HEK293 (cell line): ENCODE data around the gene S100A13.

ENCODE experiments used
- CTCF ChIA-PET: fragments of 350-600 bp; formaldehyde crosslinking; extraction: SDS; loops from one replicate; lab custom pipeline; 2021; ENCODE audit warnings: antibody characterized with exemption; lab: Yijun Ruan, JAX
- POLR2A ChIA-PET: fragments of 300-600 bp; formaldehyde crosslinking; extraction: SDS; loops from one replicate; lab custom pipeline; 2020; ENCODE audit warnings: antibody characterized with exemption, inconsistent platforms; lab: Yijun Ruan, JAX
- H3K27ac ChIP-seq: fragments of 200-500 bp; sonication (Bioruptor generic); 2 replicates; pipeline ENCODE4 v1.5.1; 2014; ENCODE audit warnings: low read depth, low read length, control low read depth, inconsistent platforms; ENCODE audit errors: extremely low read depth
- H3K36me3 ChIP-seq, 2 experiments: fragments of 200-500 bp in 1 of 2; sonication (Bioruptor generic) in 1 of 2; 1 replicate in 1 of 2; 2 replicates in 1 of 2; pipeline ENCODE4 v1.5.1; 2014 to 2017; ENCODE audit warnings: inconsistent platforms in 2 of 2, low read length in 2 of 2; ENCODE audit not compliant: control insufficient read depth in 2 of 2, insufficient read depth in 1 of 2
- H3K4me1 ChIP-seq: fragments of 200-500 bp; sonication (Bioruptor generic); 2 replicates; pipeline ENCODE4 v1.5.1; 2014; ENCODE audit warnings: mild to moderate bottlenecking, low read length, inconsistent platforms; ENCODE audit not compliant: control insufficient read depth, insufficient read depth
- H3K4me3 ChIP-seq: 2 replicates; pipeline ENCODE4 v1.5.1; 2011; ENCODE audit warnings: low read depth, mild to moderate bottlenecking, control low read depth, low read length, moderate library complexity
- H3K9me3 ChIP-seq: fragments of 200-500 bp; sonication (Bioruptor generic); 2 replicates; pipeline ENCODE4 v1.5.1; 2014; ENCODE audit warnings: low read depth, low read length, inconsistent platforms; ENCODE audit not compliant: control insufficient read depth, insufficient read depth
- CTCF ChIP-seq: fragments of 450-650 bp; formaldehyde crosslinking; IDR thresholded peaks from 2 replicates; pipeline ENCODE4 v1.5.1; 2016; ENCODE audit warnings: missing biosample characterization, missing genetic modification characterization
- GLIS1 ChIP-seq: fragments of 450-650 bp; formaldehyde crosslinking; IDR thresholded peaks from 2 replicates; pipeline ENCODE4 v1.5.1; 2016; ENCODE audit warnings: missing biosample characterization, missing genetic modification characterization
- HOXA7 ChIP-seq: sonication (generic); formaldehyde crosslinking; IDR thresholded peaks from 2 replicates; pipeline ENCODE4 v1.8.1; 2022; ENCODE audit warnings: missing genetic modification reagents, borderline replicate concordance
- TSHZ1 ChIP-seq: fragments of 450-650 bp; formaldehyde crosslinking; IDR thresholded peaks from 2 replicates; pipeline ENCODE4 v1.5.1; 2016; ENCODE audit warnings: missing biosample characterization, missing genetic modification characterization, borderline replicate concordance
- ZFHX2 ChIP-seq: fragments of 450-650 bp; formaldehyde crosslinking; conservative IDR thresholded peaks from 2 replicates; pipeline ENCODE4 v1.5.1; 2016; ENCODE audit warnings: missing biosample characterization, missing genetic modification characterization
- ZNF138 ChIP-seq: fragments of 450-650 bp; formaldehyde crosslinking; IDR thresholded peaks from 2 replicates; pipeline ENCODE4 v1.5.1; 2016; ENCODE audit warnings: missing biosample characterization, missing genetic modification characterization, borderline replicate concordance
- ZNF19 ChIP-seq: fragments of 450-650 bp; formaldehyde crosslinking; IDR thresholded peaks from 2 replicates; pipeline ENCODE4; 2016; ENCODE audit warnings: missing biosample characterization, missing genetic modification characterization, low read depth
- ZNF324 ChIP-seq: fragments of 450-650 bp; formaldehyde crosslinking; IDR thresholded peaks from 2 replicates; pipeline ENCODE4 v1.5.1; 2016; ENCODE audit warnings: missing biosample characterization, missing genetic modification characterization
- ZNF335 ChIP-seq: fragments of 450-650 bp; formaldehyde crosslinking; conservative IDR thresholded peaks from 2 replicates; pipeline ENCODE4 v1.5.1; 2016; ENCODE audit warnings: missing biosample characterization, missing genetic modification characterization
- ZNF341 ChIP-seq: fragments of 450-650 bp; formaldehyde crosslinking; IDR thresholded peaks from 2 replicates; pipeline ENCODE4; 2016; ENCODE audit warnings: low read depth, missing biosample characterization, missing genetic modification characterization
- ZNF391 ChIP-seq: fragments of 450-650 bp; formaldehyde crosslinking; IDR thresholded peaks from 2 replicates; pipeline ENCODE4 v1.5.1; 2016; ENCODE audit warnings: low read depth, missing biosample characterization, missing genetic modification characterization, borderline replicate concordance
- ZNF423 ChIP-seq: fragments of 450-650 bp; formaldehyde crosslinking; IDR thresholded peaks from 2 replicates; pipeline ENCODE4 v1.5.1; 2016; ENCODE audit warnings: missing biosample characterization, missing genetic modification characterization
- ZNF560 ChIP-seq: fragments of 450-650 bp; formaldehyde crosslinking; IDR thresholded peaks from 2 replicates; pipeline ENCODE4 v1.5.1; 2017; ENCODE audit warnings: missing biosample characterization, missing genetic modification characterization, borderline replicate concordance
- ZNF623 ChIP-seq: fragments of 450-650 bp; formaldehyde crosslinking; IDR thresholded peaks from 2 replicates; pipeline ENCODE4 v1.5.1; 2016; ENCODE audit warnings: missing biosample characterization, missing genetic modification characterization
- ZNF626 ChIP-seq: fragments of 450-650 bp; sonication (Bioruptor Pico); formaldehyde crosslinking; IDR thresholded peaks from 2 replicates; pipeline ENCODE4 v1.5.1; 2018; ENCODE audit warnings: missing biosample characterization, missing genetic modification characterization, inconsistent platforms
- ZNF654 ChIP-seq: fragments of 450-650 bp; formaldehyde crosslinking; IDR thresholded peaks from 2 replicates; pipeline ENCODE4 v1.5.1; 2016; ENCODE audit warnings: low read depth, missing biosample characterization, missing genetic modification characterization
- ZNF670 ChIP-seq: fragments of 450-650 bp; formaldehyde crosslinking; IDR thresholded peaks from 2 replicates; pipeline ENCODE4 v1.5.1; 2016; ENCODE audit warnings: missing biosample characterization, missing genetic modification characterization, low read depth
- ZNF76 ChIP-seq: fragments of 450-650 bp; formaldehyde crosslinking; IDR thresholded peaks from 2 replicates; pipeline ENCODE4; 2016; ENCODE audit warnings: low read depth, missing biosample characterization, missing genetic modification characterization, borderline replicate concordance
- ZNF785 ChIP-seq: fragments of 450-650 bp; formaldehyde crosslinking; IDR thresholded peaks from 2 replicates; pipeline ENCODE4 v1.5.1; 2016; ENCODE audit warnings: missing biosample characterization, missing genetic modification characterization
- ZNF830 ChIP-seq: fragments of 450-650 bp; IDR thresholded peaks from 2 replicates; pipeline ENCODE4 v1.5.0; 2018; ENCODE audit warnings: missing biosample characterization, missing genetic modification characterization, low read depth, mild to moderate bottlenecking, moderate library complexity
- ZSCAN16 ChIP-seq: fragments of 450-650 bp; formaldehyde crosslinking; IDR thresholded peaks from 2 replicates; pipeline ENCODE4 v1.5.1; 2016; ENCODE audit warnings: missing biosample characterization, missing genetic modification characterization
- ZSCAN23 ChIP-seq: fragments of 450-650 bp; formaldehyde crosslinking; IDR thresholded peaks from 2 replicates; pipeline ENCODE4 v1.5.1; 2016; ENCODE audit warnings: missing biosample characterization, missing genetic modification characterization

S100A13 gene

DNA sequence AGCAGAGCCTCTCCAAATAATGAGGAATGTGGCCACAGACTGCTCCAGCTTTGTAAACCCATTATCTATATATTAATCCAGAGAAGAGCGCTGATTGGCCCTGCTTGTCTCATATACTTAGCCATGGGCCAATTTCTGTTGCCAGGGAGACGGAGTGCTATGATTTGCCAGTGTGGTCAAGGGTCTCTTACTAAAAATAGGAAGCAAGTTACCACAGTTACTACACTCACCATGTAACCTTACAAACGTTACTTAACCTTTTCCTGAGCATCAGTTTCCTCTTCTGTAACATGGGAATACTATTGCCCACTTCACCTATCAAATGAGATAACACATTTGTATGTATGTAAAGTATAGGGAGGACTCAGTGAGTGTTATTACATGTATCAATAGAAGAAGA lies 54.0 kb downstream of the S100A13 start:
- ChIA-PET CTCF (interaction anchor here (0.6 to 6.3 kb wide), 14 partner anchors 8 to 218 kb away, joined by 3 to 148 read pairs (median 5); partner anchors contain the start of genes CHTOP, S100A1 and S100A13), POLR2A (interaction anchor here (2.3 to 3.4 kb wide), 2 partner anchors 54 to 61 kb away, joined by 12 to 16 read pairs; partner anchors contain the start of genes CHTOP and S100A13)
- TF ChIP-seq ZNF76 (tag by site-specific recombination) = no peak
- no peak for TF ChIP-seq ZNF623 (tag by site-specific recombination)
- TF ChIP-seq ZSCAN16 = no peak
- no peak for TF ChIP-seq ZNF341
- TF ChIP-seq TSHZ1 = no peak
- no peak for TF ChIP-seq HOXA7 (CRISPR knock-in tag)
- no peak for TF ChIP-seq ZNF670 (tag by site-specific recombination)
- TF ChIP-seq ZNF324 (tag by site-specific recombination) = no peak
- TF ChIP-seq ZNF335 (tag by site-specific recombination) = no peak
- no peak for TF ChIP-seq GLIS1 (tag by site-specific recombination)
- no peak for TF ChIP-seq ZNF560
- TF ChIP-seq ZNF19 (tag by site-specific recombination) = no peak
- TF ChIP-seq ZNF830 (tag by site-specific recombination) = no peak
- no peak for TF ChIP-seq ZNF138 (tag by site-specific recombination)
- no peak for TF ChIP-seq ZNF626 (tag by site-specific recombination)
- no peak for TF ChIP-seq ZSCAN23
- TF ChIP-seq ZNF423 (tag by site-specific recombination) = no peak
- no peak for TF ChIP-seq ZNF785
- no peaks in the 10 kb centered on the region for H3K9me3 ChIP-seq
- no peaks in the 10 kb centered on the region for H3K4me1 ChIP-seq
- H3K4me3 ChIP-seq = no peak overlapping the region
- H3K27ac ChIP-seq = no peak overlapping the region
- H3K36me3 ChIP-seq = no peaks in the 10 kb centered on the region

DNA sequence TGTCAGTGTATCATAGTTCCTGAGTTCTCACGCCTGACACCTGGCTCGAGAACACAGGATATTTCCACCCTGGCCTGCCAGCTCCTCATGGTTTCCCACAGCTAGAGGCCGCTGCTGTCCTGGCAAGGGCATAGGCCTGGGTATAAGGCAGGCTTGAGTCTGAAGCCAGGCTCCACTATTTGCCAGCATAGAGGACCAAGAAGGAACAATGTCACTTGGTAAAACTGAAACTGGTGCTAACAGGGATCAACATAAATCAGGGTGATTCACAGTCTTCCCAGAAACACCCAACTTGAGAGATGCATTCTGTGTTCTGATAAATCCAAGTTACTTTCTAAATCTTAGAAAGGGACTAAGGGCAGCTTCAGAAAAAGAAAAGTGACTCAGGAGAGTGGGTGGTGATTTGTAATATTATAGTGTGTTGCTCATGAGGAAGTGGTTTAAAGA lies 54.7 kb downstream of the S100A13 start:
- H3K4me1 ChIP-seq = no peaks in the 10 kb centered on the region
- ChIA-PET POLR2A (interaction anchor here (0.6 to 3.4 kb wide), 5 partner anchors 48 to 418 kb away, joined by 3 to 16 read pairs (median 6); partner anchors contain the start of genes CHTOP and S100A13), CTCF (interaction anchor here (0.5 to 6.3 kb wide), 23 partner anchors 9 to 217 kb away, joined by 3 to 148 read pairs (median 4); partner anchors contain the start of genes CHTOP, S100A1, S100A13 and S100A6)
- TF ChIP-seq ZNF654 (tag by site-specific recombination) (peak; percentile 42), ZFHX2 (0 out of 2 replicates have a peak, but pooled peaks have one; percentile 17), ZNF391 (tag by site-specific recombination) (no peak), ZNF335 (tag by site-specific recombination) (peak; percentile 35; the same call in 1 of the 2 replicates), CTCF (tag by site-specific recombination) (peak; percentile 69; the same call in 1 of the 2 replicates)
- H3K27ac ChIP-seq = no peak overlapping the region
- no peak overlapping the region for H3K4me3 ChIP-seq
- H3K9me3 ChIP-seq = no peaks in the 10 kb centered on the region
- no peaks in the 10 kb centered on the region for H3K36me3 ChIP-seq
